ENCODE data around the gene ARHGDIG.

- no peak for TF ChIP-seq EP300 (IDR thresholded peaks at IDR 0.05)
- TF ChIP-seq POLR2A (IDR thresholded peaks at IDR 0.05) = no peak
- TF ChIP-seq CTCF (IDR thresholded peaks at IDR 0.05) = no peak
Observed at GRCh38 chr16:255183-255582, 25.2 kb upstream of the ARHGDIG start.
